HepG2 (cell line): Measurements from ENCODE around the gene PFDN1. TPM values are rescaled to one million over a fixed set of nuclear protein-coding genes. Genes with fewer than 3 reads are reported as not detected.

ENCODE experiments used
- ASH2L ChIP-seq: fragments of 300-600, 200-600 bp; sonication (generic); IDR thresholded peaks from 2 replicates; pipeline ENCODE4 v1.7.0; 2017; ENCODE audit warnings: low read depth, mild to moderate bottlenecking, moderate library complexity, mixed read lengths, low read length; ENCODE audit not compliant: insufficient read length
- DRAP1 ChIP-seq: IDR thresholded peaks from 2 replicates; pipeline ENCODE4 v1.6.1; 2016; ENCODE audit warnings: missing genetic modification reagents, missing compliant biosample characterization
- IRF1 ChIP-seq: sonication (generic); formaldehyde crosslinking; IDR thresholded peaks from 2 replicates; pipeline ENCODE4 v1.4.0; 2020; ENCODE audit warnings: low read depth, mild to moderate bottlenecking, missing genetic modification reagents
- MYC ChIP-seq: sonication (generic); formaldehyde crosslinking; IDR thresholded peaks from 2 replicates; pipeline ENCODE4 v1.9.0; 2021; ENCODE audit warnings: missing genetic modification reagents, borderline replicate concordance
- PRDM4 ChIP-seq: sonication (generic); formaldehyde crosslinking; IDR thresholded peaks from 2 replicates; pipeline ENCODE4 v1.9.0; 2021; ENCODE audit warnings: missing genetic modification reagents, borderline replicate concordance
- SNAPC2 ChIP-seq: sonication (generic); formaldehyde crosslinking; IDR thresholded peaks from 2 replicates; pipeline ENCODE4 v1.8.1; 2022; ENCODE audit warnings: mild to moderate bottlenecking, missing genetic modification reagents
- SOX6 ChIP-seq, 2 experiments: fragments of 450-650 bp in 1 of 2; sonication (generic) in 1 of 2; formaldehyde crosslinking in 1 of 2; IDR thresholded peaks; 2 replicates each; pipeline versions ENCODE4 v1.4.0 to v1.6.1; 2017 to 2020; ENCODE audit warnings: antibody characterized with exemption in 1 of 2, mild to moderate bottlenecking in 1 of 2, missing genetic modification reagents in 1 of 2
- TFDP1 ChIP-seq: IDR thresholded peaks from 2 replicates; pipeline ENCODE4 v1.6.1; 2016; ENCODE audit warnings: missing compliant biosample characterization, missing genetic modification reagents, borderline replicate concordance
- ZFAT ChIP-seq: sonication (generic); formaldehyde crosslinking; conservative IDR thresholded peaks from 2 replicates; pipeline ENCODE4 v1.8.1; 2023; ENCODE audit warnings: missing genetic modification reagents, inconsistent platforms
- ZGPAT ChIP-seq: IDR thresholded peaks from 2 replicates; pipeline ENCODE4 v1.6.1; 2016; ENCODE audit warnings: mild to moderate bottlenecking
- ZNF564 ChIP-seq: sonication (generic); formaldehyde crosslinking; IDR thresholded peaks from 2 replicates; pipeline ENCODE4 v1.8.1; 2023; ENCODE audit warnings: mild to moderate bottlenecking, missing genetic modification reagents
- ZNF749 ChIP-seq: sonication (generic); formaldehyde crosslinking; IDR thresholded peaks from 2 replicates; pipeline ENCODE4 v1.8.0; 2022; ENCODE audit warnings: mild to moderate bottlenecking, missing genetic modification reagents, moderate library complexity, borderline replicate concordance
- polyA plus RNA-seq, 8 experiments: library from polyadenylated mRNA; depleted of rRNA in 3 of 8; stranded (reverse) in 7 of 8; unstranded in 1 of 8; fragments of >200 nt; fragmentation: Illumina TruSeq in 4 of 8; extraction: Trizol in 4 of 8; gene quantifications; 2 replicates each; pipeline versions ENCODE4 v1.2.1 to v1.2.3, GENCODE V29; 2011 to 2016; ENCODE audit warnings: low read depth in 4 of 8, missing spikeins in 1 of 8, mixed read lengths in 1 of 8; ENCODE audit not compliant: insufficient read depth in 1 of 8
- total RNA-seq, 5 experiments: library from RNA; depleted of rRNA; stranded (reverse); fragments of >200 nt; fragmentation: Illumina TruSeq; extraction: Trizol; gene quantifications; 2 replicates each; pipeline ENCODE4 v1.2.3, GENCODE V29; 2016; ENCODE audit warnings: low read depth in 1 of 5
- TF ChIP-seq, protein P1 (sequence below): sonication (generic); formaldehyde crosslinking; IDR thresholded peaks from 2 replicates; pipeline ENCODE4 v1.5.0; 2020; ENCODE audit warnings: mild to moderate bottlenecking, missing genetic modification reagents, borderline replicate concordance

The PFDN1 gene
- total and polyA plus RNA-seq, 2 of the 13 experiments (the other 11 are each of a cell fraction or from before 2014, with no cell fraction given), result 67.2 to 70.8 TPM

- TF ChIP-seq MYC (CRISPR knock-in tag) (no peak), ZNF564 (CRISPR knock-in tag) (no peak), TFDP1 (CRISPR knock-in tag) (no peak), SOX6 (IDR thresholded peaks at IDR 0.05) (no peak), SOX6 (CRISPR knock-in tag; IDR thresholded peaks at IDR 0.05) (no peak), SNAPC2 (CRISPR knock-in tag) (no peak), ZFAT (CRISPR knock-in tag) (no peak), ZNF749 (CRISPR knock-in tag) (no peak), ZGPAT (peak; percentile 62; the same call in 1 of the 2 replicates), DRAP1 (no peak), IRF1 (CRISPR knock-in tag) (no peak), ASH2L (peak; percentile 30), PRDM4 (CRISPR knock-in tag) (no peak)
- TF ChIP-seq, protein P1, sequence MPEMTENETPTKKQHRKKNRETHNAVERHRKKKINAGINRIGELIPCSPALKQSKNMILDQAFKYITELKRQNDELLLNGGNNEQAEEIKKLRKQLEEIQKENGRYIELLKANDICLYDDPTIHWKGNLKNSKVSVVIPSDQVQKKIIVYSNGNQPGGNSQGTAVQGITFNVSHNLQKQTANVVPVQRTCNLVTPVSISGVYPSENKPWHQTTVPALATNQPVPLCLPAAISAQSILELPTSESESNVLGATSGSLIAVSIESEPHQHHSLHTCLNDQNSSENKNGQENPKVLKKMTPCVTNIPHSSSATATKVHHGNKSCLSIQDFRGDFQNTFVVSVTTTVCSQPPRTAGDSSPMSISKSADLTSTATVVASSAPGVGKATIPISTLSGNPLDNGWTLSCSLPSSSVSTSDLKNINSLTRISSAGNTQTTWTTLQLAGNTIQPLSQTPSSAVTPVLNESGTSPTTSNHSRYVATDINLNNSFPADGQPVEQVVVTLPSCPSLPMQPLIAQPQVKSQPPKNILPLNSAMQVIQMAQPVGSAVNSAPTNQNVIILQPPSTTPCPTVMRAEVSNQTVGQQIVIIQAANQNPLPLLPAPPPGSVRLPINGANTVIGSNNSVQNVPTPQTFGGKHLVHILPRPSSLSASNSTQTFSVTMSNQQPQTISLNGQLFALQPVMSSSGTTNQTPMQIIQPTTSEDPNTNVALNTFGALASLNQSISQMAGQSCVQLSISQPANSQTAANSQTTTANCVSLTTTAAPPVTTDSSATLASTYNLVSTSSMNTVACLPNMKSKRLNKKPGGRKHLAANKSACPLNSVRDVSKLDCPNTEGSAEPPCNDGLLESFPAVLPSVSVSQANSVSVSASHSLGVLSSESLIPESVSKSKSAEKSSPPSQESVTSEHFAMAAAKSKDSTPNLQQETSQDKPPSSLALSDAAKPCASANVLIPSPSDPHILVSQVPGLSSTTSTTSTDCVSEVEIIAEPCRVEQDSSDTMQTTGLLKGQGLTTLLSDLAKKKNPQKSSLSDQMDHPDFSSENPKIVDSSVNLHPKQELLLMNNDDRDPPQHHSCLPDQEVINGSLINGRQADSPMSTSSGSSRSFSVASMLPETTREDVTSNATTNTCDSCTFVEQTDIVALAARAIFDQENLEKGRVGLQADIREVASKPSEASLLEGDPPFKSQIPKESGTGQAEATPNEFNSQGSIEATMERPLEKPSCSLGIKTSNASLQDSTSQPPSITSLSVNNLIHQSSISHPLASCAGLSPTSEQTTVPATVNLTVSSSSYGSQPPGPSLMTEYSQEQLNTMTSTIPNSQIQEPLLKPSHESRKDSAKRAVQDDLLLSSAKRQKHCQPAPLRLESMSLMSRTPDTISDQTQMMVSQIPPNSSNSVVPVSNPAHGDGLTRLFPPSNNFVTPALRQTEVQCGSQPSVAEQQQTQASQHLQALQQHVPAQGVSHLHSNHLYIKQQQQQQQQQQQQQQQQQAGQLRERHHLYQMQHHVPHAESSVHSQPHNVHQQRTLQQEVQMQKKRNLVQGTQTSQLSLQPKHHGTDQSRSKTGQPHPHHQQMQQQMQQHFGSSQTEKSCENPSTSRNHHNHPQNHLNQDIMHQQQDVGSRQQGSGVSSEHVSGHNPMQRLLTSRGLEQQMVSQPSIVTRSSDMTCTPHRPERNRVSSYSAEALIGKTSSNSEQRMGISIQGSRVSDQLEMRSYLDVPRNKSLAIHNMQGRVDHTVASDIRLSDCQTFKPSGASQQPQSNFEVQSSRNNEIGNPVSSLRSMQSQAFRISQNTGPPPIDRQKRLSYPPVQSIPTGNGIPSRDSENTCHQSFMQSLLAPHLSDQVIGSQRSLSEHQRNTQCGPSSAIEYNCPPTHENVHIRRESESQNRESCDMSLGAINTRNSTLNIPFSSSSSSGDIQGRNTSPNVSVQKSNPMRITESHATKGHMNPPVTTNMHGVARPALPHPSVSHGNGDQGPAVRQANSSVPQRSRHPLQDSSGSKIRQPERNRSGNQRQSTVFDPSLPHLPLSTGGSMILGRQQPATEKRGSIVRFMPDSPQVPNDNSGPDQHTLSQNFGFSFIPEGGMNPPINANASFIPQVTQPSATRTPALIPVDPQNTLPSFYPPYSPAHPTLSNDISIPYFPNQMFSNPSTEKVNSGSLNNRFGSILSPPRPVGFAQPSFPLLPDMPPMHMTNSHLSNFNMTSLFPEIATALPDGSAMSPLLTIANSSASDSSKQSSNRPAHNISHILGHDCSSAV (CRISPR knock-in tag), result no peak
Observed at GRCh38 chr5:140244525-140245025, 58.3 kb downstream of the PFDN1 start (continued).
